WTC11 (cell line): ENCODE measurements around the gene LAPTM4A. TPM values are rescaled to one million over a fixed set of nuclear protein-coding genes. Genes with fewer than 3 reads are reported as not detected.

ENCODE experiments used
- ATAC-seq: fragments of 200-7000 bp; cut with Tn5 transposase; 2 replicates; pipeline ENCODE4 v1.10.0; 2021; ENCODE audit warnings: mild to moderate bottlenecking, moderate library complexity
- CTCF ChIA-PET: fragments of 300-600 bp; sonication (Branson Sonifier 250); formaldehyde crosslinking; loops from one replicate; lab custom pipeline; 2021; ENCODE audit warnings: antibody characterized with exemption; lab: Charles Lee
- POLR2A ChIA-PET: fragments of 350-600 bp; sonication (Branson Sonifier 250); formaldehyde crosslinking; loops from one replicate; lab custom pipeline; 2021; ENCODE audit warnings: antibody characterized with exemption; lab: Charles Lee
- DNase-seq: peaks from one replicate; pipeline ENCODE4 v3.0.0; 2021; ENCODE audit warnings: low spot score
- H3K27ac Mint-ChIP-seq: 2 replicates; pipeline ENCODE4 v1.8.0; 2021; ENCODE audit warnings: mixed read lengths
- H3K27me3 Mint-ChIP-seq: 2 replicates; pipeline ENCODE4 v1.8.0; 2021; ENCODE audit warnings: low read depth, mild to moderate bottlenecking, moderate library complexity, mixed read lengths
- H3K36me3 Mint-ChIP-seq: 2 replicates; pipeline ENCODE4 v1.8.0; 2021; ENCODE audit warnings: mixed read lengths
- H3K4me1 Mint-ChIP-seq: 2 replicates; pipeline ENCODE4 v1.8.0; 2022; ENCODE audit warnings: mixed read lengths
- H3K4me3 Mint-ChIP-seq: 2 replicates; pipeline ENCODE4 v1.8.0; 2021; ENCODE audit warnings: mild to moderate bottlenecking, moderate library complexity, mixed read lengths
- H3K9me3 Mint-ChIP-seq: 2 replicates; pipeline ENCODE4 v1.8.0; 2021; ENCODE audit warnings: mixed read lengths
- ARID4B ChIP-seq: sonication (generic); formaldehyde crosslinking; IDR thresholded peaks from 2 replicates; pipeline ENCODE4 v1.8.0; 2023; ENCODE audit warnings: missing genetic modification reagents, mild to moderate bottlenecking, borderline replicate concordance
- ATF1 ChIP-seq: sonication (generic); formaldehyde crosslinking; IDR thresholded peaks from 2 replicates; pipeline ENCODE4 v1.8.1; 2023; ENCODE audit warnings: mild to moderate bottlenecking, moderate library complexity, missing genetic modification reagents
- CBFB ChIP-seq: sonication (generic); formaldehyde crosslinking; IDR thresholded peaks from 2 replicates; pipeline ENCODE4 v1.8.1; 2022; ENCODE audit warnings: mild to moderate bottlenecking, low read depth, missing genetic modification reagents
- CREM ChIP-seq: sonication (generic); formaldehyde crosslinking; IDR thresholded peaks from 2 replicates; pipeline ENCODE4 v1.8.1; 2022; ENCODE audit warnings: mild to moderate bottlenecking, missing genetic modification reagents, moderate library complexity
- E2F1 ChIP-seq: sonication (generic); formaldehyde crosslinking; IDR thresholded peaks from 2 replicates; pipeline ENCODE4 v1.8.0; 2022; ENCODE audit warnings: mild to moderate bottlenecking, missing genetic modification reagents
- E2F5 ChIP-seq: sonication (generic); formaldehyde crosslinking; IDR thresholded peaks from 2 replicates; pipeline ENCODE4 v1.8.1; 2022; ENCODE audit warnings: mild to moderate bottlenecking, moderate library complexity, missing genetic modification reagents
- EMX1 ChIP-seq: fragments of 250-450 bp; sonication (Bioruptor Pico); IDR thresholded peaks from 2 replicates; pipeline ENCODE4 v1.8.0; 2021; ENCODE audit warnings: mild to moderate bottlenecking
- ERG ChIP-seq: fragments of 250-450 bp; sonication (Bioruptor Pico); IDR thresholded peaks from 2 replicates; pipeline ENCODE4 v1.8.0; 2021; ENCODE audit warnings: mild to moderate bottlenecking
- ETV6 ChIP-seq: sonication (generic); formaldehyde crosslinking; IDR thresholded peaks from 2 replicates; pipeline ENCODE4 v1.8.1; 2022; ENCODE audit warnings: mild to moderate bottlenecking, missing genetic modification reagents
- FOXP1 ChIP-seq: sonication (generic); formaldehyde crosslinking; IDR thresholded peaks from 2 replicates; pipeline ENCODE4 v1.8.0; 2022; ENCODE audit warnings: missing genetic modification reagents, mild to moderate bottlenecking, moderate library complexity, borderline replicate concordance
- IRF1 ChIP-seq: sonication (generic); formaldehyde crosslinking; IDR thresholded peaks from 2 replicates; pipeline ENCODE4 v1.8.0; 2023; ENCODE audit warnings: missing genetic modification reagents
- IRF2 ChIP-seq: sonication (generic); formaldehyde crosslinking; IDR thresholded peaks from 2 replicates; pipeline ENCODE4 v1.8.0; 2022; ENCODE audit warnings: low read depth, missing genetic modification reagents, borderline replicate concordance
- MYBL2 ChIP-seq: sonication (generic); formaldehyde crosslinking; IDR thresholded peaks from 2 replicates; pipeline ENCODE4 v1.8.1; 2023; ENCODE audit warnings: mild to moderate bottlenecking, moderate library complexity, missing genetic modification reagents
- NR1H2 ChIP-seq: sonication (generic); formaldehyde crosslinking; IDR thresholded peaks from 2 replicates; pipeline ENCODE4 v1.9.0; 2021; ENCODE audit warnings: mild to moderate bottlenecking, moderate library complexity, missing genetic modification reagents
- OVOL2 ChIP-seq: fragments of 250-450 bp; sonication (Bioruptor Pico); IDR thresholded peaks from 2 replicates; pipeline ENCODE4 v1.9.0; 2021; ENCODE audit warnings: mild to moderate bottlenecking, borderline replicate concordance
- STAT6 ChIP-seq: sonication (generic); formaldehyde crosslinking; conservative IDR thresholded peaks from 2 replicates; pipeline ENCODE4 v1.8.1; 2023; ENCODE audit warnings: mild to moderate bottlenecking, low read depth, missing genetic modification reagents, moderate library complexity
- ZBTB43 ChIP-seq: sonication (generic); formaldehyde crosslinking; IDR thresholded peaks from 2 replicates; pipeline ENCODE4 v1.8.1; 2023; ENCODE audit warnings: mild to moderate bottlenecking, missing genetic modification reagents
- ZMAT4 ChIP-seq: fragments of 250-450 bp; sonication (Bioruptor Pico); IDR thresholded peaks from 2 replicates; pipeline ENCODE4 v1.9.0; 2021; ENCODE audit warnings: mild to moderate bottlenecking
- ZNF396 ChIP-seq: fragments of 250-450 bp; sonication (Bioruptor Pico); IDR thresholded peaks from 2 replicates; pipeline ENCODE4 v1.8.0; 2021; ENCODE audit warnings: mild to moderate bottlenecking, moderate library complexity, borderline replicate concordance
- total RNA-seq: library from RNA; stranded (reverse); gene quantifications from 3 replicates; pipeline ENCODE4 v1.2.3, GENCODE V29; 2021

The LAPTM4A gene
- total RNA-seq, 1 experiment from 2014 or later: 163 TPM

- no peak for DNase-seq
These were observed 16.7 kb upstream of the LAPTM4A start for GRCh38 chr2:20067992-20068584.

More at GRCh38 chr2:20067992-20068584, 16.7 kb upstream of the LAPTM4A start:
- TF ChIP-seq STAT6 (CRISPR knock-in tag) (no peak), NR1H2 (no peak), ZBTB43 (CRISPR knock-in tag) (no peak), OVOL2 (no peak), EMX1 (CRISPR knock-in tag) (no peak), MYBL2 (CRISPR knock-in tag) (no peak), FOXP1 (CRISPR knock-in tag) (no peak), CBFB (CRISPR knock-in tag) (no peak), CREM (CRISPR knock-in tag) (no peak), ERG (no peak), ZMAT4 (CRISPR knock-in tag) (no peak), IRF1 (CRISPR knock-in tag) (no peak), E2F5 (CRISPR knock-in tag) (no peak), ZNF396 (CRISPR knock-in tag) (no peak), ARID4B (CRISPR knock-in tag) (no peak), IRF2 (no peak), ATF1 (CRISPR knock-in tag) (no peak), ETV6 (no peak), E2F1 (no peak)
- Mint-ChIP-seq H3K27ac (no peak overlapping the region), H3K4me3 (no peak overlapping the region), H3K4me1 (peaks cover 17% of the 10 kb centered on the region), H3K36me3 (0 out of 2 replicates have a peak, but pooled peaks cover 2% of the 10 kb centered on the region), H3K9me3 (peaks cover 15% of the 10 kb centered on the region), H3K27me3 (no peaks in the 10 kb centered on the region)
- ChIA-PET POLR2A (no interaction called here), CTCF (no interaction called here)
- no peak for ATAC-seq
